Mucosa of descending colon (tissue), 3 donors: ENCODE measurements around the gene PDE9A. TPM values are rescaled to one million over a fixed set of nuclear protein-coding genes. Genes with fewer than 3 reads are reported as not detected.

Experiments
- ATAC-seq: fragments of 200-7000 bp; cut with Tn5 transposase; one replicate; pipeline ENCODE4 v1.9.1; 2020; ENCODE audit warnings: mild to moderate bottlenecking, moderate library complexity
- DNase-seq, 3 donors: peaks; one replicate each; pipeline ENCODE4 v3.0.0-alpha.2; 2020
- H3K36me3 ChIP-seq: fragments of 200-600 bp; one replicate; pipeline ENCODE4 v1.8.0; 2021; ENCODE audit warnings: low read depth, mild to moderate bottlenecking
- H3K4me1 ChIP-seq: fragments of 200-600 bp; one replicate; pipeline ENCODE4 v1.8.0; 2021; ENCODE audit warnings: low read depth, mild to moderate bottlenecking
- H3K4me3 ChIP-seq: fragments of 200-600 bp; one replicate; pipeline ENCODE4 v1.8.0; 2021; ENCODE audit warnings: mild to moderate bottlenecking
- H3K9me3 ChIP-seq: fragments of 200-600 bp; one replicate; pipeline ENCODE4 v1.8.0; 2021; ENCODE audit warnings: mild to moderate bottlenecking
- CTCF ChIP-seq: fragments of 200-600 bp; IDR thresholded peaks from one replicate; pipeline ENCODE4 v1.8.0; 2022; ENCODE audit warnings: antibody characterized with exemption, mild to moderate bottlenecking
- intact Hi-C, 2 donors: fragments of 100-400 bp; cut with DNase I in 1 of 2; cut with micrococcal nuclease in 1 of 2; formaldehyde crosslinking; loops; one replicate each; pipeline versions ENCODE4 v1.11.0 to v1.11.1; 2022; cut with DNase I, micrococcal nuclease
- total RNA-seq, 3 donors: library from RNA; stranded (reverse); fragmentation: NEBNext Ultra II Directional in 2 of 3; extraction: Animal tissue kit (Norgen Biotek cat#: 25700) in 2 of 3; gene quantifications; one replicate each; pipeline versions ENCODE4 v1.2.1 to v1.2.4, GENCODE V29; 2021 to 2023
- donor health status: DM: no; HTN: no; CAD: no; lungs with moderate emphysema.
- donor health status: DM: no; HTN: no; CAD: no.
- donor health status: DM: no; HTN: yes; CAD: no.

PDE9A gene
- total RNA-seq, 3 donors from 2014 or later = 98.4 to 200 (median 167) TPM

DNA sequence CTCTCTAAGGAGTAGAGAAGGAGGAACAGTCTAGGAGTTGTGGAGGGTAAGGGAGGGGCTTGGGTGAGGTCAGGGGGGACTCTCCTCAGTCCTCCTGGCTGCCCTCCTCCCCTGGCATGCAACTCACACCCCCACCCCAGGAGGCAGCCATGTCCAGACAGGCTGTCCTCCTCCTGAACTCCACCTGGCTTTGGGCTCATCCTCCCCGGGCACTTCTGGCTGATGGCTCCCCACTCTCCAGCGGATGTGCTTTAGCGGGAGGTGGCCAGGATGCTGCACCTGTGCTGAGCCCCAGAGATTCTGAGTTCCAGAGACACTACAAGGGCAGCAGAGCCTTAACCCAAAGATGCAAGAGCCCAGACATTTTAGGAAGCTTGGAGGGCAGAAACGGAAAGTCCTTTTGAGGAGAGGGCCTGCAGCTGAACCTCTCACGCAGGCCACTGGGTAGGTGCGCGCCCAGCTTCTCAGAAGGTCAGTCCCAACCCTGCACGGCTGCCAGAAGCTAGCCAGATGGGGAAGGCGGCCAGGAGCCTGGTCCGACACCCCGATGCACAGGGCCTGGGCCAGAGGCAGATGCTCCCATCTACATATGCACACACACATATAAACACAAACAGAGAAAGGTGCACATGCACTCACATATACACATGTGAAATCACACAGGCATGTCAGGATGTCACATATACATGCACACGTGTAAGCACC lies 83.4 kb downstream of the PDE9A start:
- intact Hi-C loops = no loop called here
- H3K4me1 ChIP-seq = peaks cover 39% of the 10 kb centered on the region
- TF ChIP-seq CTCF = no peak
- H3K36me3 ChIP-seq = no peaks in the 10 kb centered on the region
- H3K9me3 ChIP-seq = no peaks in the 10 kb centered on the region
- ATAC-seq (no peak), DNase-seq (no peak)
- no peak overlapping the region for H3K4me3 ChIP-seq

DNA sequence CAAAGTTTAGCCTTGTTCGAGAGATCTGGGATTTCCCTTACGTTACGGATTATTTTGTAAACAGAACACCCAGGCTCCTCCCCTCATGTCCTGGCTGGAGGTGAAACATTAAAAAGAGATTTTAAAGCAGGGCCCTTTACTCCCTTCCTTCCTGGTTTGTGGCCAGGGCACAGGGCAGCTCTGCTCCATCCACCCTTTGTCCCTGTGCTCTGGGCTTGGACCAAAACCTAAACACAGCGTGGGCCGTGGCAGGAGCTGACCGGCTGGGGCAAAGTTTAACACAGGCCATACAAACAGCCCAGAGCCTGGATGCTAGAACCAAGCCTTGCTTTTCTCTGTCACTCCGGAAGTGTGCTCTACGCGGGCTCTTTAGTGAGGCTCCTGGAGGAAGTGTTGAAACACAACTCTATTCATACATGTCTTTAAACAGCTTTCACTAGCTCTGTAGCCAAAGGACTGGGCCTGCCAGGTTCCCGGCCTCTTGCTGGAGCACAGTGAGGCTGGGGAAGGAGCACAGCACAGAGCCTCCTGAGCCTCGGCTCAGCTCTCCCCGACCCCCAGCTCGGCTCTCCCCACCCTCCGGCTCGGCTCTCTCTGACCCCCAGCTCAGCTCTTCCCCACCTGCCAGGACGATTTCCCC lies 84.7 kb downstream of the PDE9A start:
- H3K4me1 ChIP-seq = peaks cover 32% of the 10 kb centered on the region
- H3K36me3 ChIP-seq = no peaks in the 10 kb centered on the region
- DNase-seq = peak; percentile 76 to 81 (median 77)
- no peak overlapping the region for H3K4me3 ChIP-seq
- intact Hi-C loops = no loop called here
- H3K9me3 ChIP-seq = no peaks in the 10 kb centered on the region
- peak; percentile 82 for ATAC-seq
- no peak for TF ChIP-seq CTCF

DNA sequence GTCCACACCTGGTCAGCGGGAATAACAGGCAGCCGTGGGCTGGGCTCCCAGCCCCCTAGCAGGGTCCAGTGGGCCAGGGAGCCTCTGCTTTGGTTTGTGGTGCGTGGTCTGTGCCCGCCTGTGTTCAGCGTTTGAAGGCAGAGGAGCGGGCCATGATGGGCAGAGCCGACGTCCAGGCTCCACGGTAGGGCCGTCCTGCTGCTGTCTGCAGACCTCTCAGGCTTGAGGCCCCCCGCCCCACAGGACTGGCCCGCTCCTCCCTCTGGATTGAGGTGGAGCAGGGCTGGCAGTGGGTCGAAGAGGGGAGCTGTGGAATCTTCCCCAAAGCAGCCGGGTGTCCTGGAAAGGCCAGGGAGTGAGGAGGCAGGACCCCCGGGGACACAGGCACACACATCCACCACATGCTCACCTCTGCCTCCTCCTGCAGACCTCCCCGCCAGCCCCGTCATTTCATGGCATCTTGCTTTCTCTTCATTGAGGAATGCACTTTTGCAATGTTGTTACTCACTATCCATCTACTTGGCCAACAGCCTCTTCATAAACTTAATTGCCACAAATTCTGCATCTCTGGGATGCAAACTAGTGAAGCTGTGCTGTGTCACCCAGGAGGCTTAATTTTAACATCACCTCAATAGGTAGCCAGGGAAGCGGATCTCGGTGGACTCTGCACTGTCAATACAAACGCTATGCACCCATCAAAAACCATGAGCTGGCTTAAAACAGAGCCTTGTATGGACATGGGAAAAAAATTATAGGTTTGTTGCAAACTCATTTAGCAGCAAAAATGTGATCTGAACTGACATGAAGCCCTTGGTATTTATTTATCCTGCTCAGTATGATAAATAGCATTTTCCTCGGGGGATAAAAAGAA lies 85.9 kb downstream of the PDE9A start:
- H3K9me3 ChIP-seq = no peaks in the 10 kb centered on the region
- TF ChIP-seq CTCF = no peak
- peaks cover 22% of the 10 kb centered on the region for H3K4me1 ChIP-seq
- DNase-seq (peak in 1 of 3 donors; percentile 52), ATAC-seq (no peak)
- H3K36me3 ChIP-seq = no peaks in the 10 kb centered on the region
- intact Hi-C loops = no loop called here
- no peak overlapping the region for H3K4me3 ChIP-seq

DNA sequence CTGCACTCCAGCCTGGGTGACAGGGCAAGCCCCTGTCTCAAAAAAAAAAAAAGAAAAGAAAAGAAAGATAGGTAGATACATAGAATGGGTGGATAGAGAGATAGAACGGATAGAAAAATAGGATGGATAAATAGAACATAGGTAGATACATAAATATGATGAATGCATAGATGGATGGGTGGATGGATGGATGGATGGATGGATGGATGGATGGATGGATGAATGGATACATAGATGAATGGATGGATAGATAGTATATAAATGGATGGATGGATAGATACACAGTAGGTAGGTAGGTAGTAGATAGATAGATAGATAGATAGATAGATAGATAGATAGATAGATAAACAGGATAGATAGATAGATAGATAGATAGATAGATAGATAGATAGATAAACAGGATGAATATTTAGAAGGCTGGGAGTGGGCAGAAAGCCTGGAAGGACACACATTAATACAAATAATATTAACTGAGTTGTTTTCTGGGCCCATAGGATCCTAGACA lies 87.0 kb downstream of the PDE9A start:
- Histone ChIP-seq H3K9me3 (no peaks in the 10 kb centered on the region), H3K4me1 (peaks cover 13% of the 10 kb centered on the region), H3K4me3 (no peak overlapping the region), H3K36me3 (no peaks in the 10 kb centered on the region)
- TF ChIP-seq CTCF = no peak
- DNase-seq = no peak
- no peak for ATAC-seq
- intact Hi-C loops = no loop called here

GRCh38 chr21:42741066-42741465 lies 87.6 kb downstream of the PDE9A start:
- ATAC-seq (no peak), DNase-seq (peak in 1 of 3 donors; percentile 41)
- TF ChIP-seq CTCF = no peak
- H3K4me3 ChIP-seq = no peak overlapping the region
- peaks cover 13% of the 10 kb centered on the region for H3K4me1 ChIP-seq
- no peaks in the 10 kb centered on the region for H3K36me3 ChIP-seq
- no peaks in the 10 kb centered on the region for H3K9me3 ChIP-seq
- intact Hi-C loops = no loop called here
